Measurements from ENCODE around the gene PLCE1. TPM values are rescaled to one million over a fixed set of nuclear protein-coding genes. Genes with fewer than 3 reads are reported as not detected.

Gene PLCE1
- total RNA-seq, 1 experiment from 2014 or later, result 0.13 TPM

DNA sequence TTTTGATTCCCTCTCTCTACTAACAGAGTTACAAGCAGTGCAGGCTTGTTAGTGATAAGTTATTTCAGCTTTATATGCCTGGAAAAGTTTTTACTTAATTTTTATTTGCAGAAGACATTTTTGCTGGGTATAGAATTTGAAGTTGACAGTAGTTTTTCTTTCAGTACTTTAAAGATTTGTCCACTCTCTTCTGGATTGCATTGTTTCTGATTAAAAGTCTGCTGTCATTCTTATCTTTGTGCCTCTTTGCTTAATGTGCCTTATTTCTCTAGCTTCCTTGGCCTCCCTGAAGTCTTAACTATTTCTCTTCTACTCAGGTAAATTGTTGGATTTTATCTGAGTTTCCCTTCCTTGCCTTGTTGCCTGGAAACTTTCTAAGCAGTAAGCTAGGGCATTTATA, 36.2 kb downstream of the PLCE1 start:
- Histone ChIP-seq H2BK12ac (ENCODE audit: insufficient read length, low read depth, low read length) (no peak overlapping the region), H3K4ac (ENCODE audit: low read depth, low read length) (no peak overlapping the region), H2BK5ac (ENCODE audit: insufficient read length, low read length) (no peak overlapping the region), H4K5ac (ENCODE audit: insufficient read length, low read depth, low read length) (no peak overlapping the region), H2BK120ac (ENCODE audit: low read depth, low read length, poor library complexity, severe bottlenecking) (no peak overlapping the region), H3T11ph (ENCODE audit: low read length) (no peak overlapping the region), H3K56ac (ENCODE audit: insufficient read length, low read depth, low read length) (no peak overlapping the region), H3K79me2 (ENCODE audit: insufficient read depth, low read length) (no peaks in the 10 kb centered on the region), H4K91ac (ENCODE audit: insufficient read length, low read depth, low read length) (no peak overlapping the region), H4K20me1 (ENCODE audit: control insufficient read depth, insufficient read depth, insufficient read length) (no peaks in the 10 kb centered on the region), H3K79me1 (ENCODE audit: insufficient read depth, low read depth, low read length, poor library complexity, severe bottlenecking) (no peaks in the 10 kb centered on the region), H3K9me3 (ENCODE audit: control insufficient read depth, low read depth, low read length) (peaks cover 8% of the 10 kb centered on the region), H4K8ac (replicated peaks; ENCODE audit: insufficient read length, low read depth, low read length) (no peak overlapping the region), H2BK20ac (ENCODE audit: low read depth, low read length, poor library complexity, severe bottlenecking) (no peak overlapping the region), H2AK5ac (ENCODE audit: insufficient read length, low read length) (no peak overlapping the region), H3K4me2 (ENCODE audit: insufficient read depth, insufficient read length, low read length) (no peak overlapping the region), H3K27me3 (ENCODE audit: insufficient read depth, low read length) (no peaks in the 10 kb centered on the region), H2BK15ac (ENCODE audit: low read depth, low read length) (no peak overlapping the region), H3K14ac (ENCODE audit: insufficient read depth, low read length) (no peak overlapping the region), H3K4me1 (ENCODE audit: insufficient read depth, low read length) (no peaks in the 10 kb centered on the region), H3K9ac (ENCODE audit: extremely low read depth, insufficient read length, low read length) (no peak overlapping the region), H2AFZ (ENCODE audit: low read length) (no peak overlapping the region), H3K23ac (ENCODE audit: insufficient read length, low read depth, low read length) (no peak overlapping the region), H3K23me2 (ENCODE audit: insufficient read length, low read depth, low read length, poor library complexity, severe bottlenecking) (no peaks in the 10 kb centered on the region), H3K27ac (ENCODE audit: insufficient read length, low read depth, low read length) (no peak overlapping the region), H3K18ac (ENCODE audit: insufficient read length, low read depth, low read length) (no peak overlapping the region)
- Mint-ChIP-seq H3K9me3 (peaks cover 28 to 49% of the 10 kb centered on the region in 2 experiments), H3K36me3 (ENCODE audit: insufficient read depth in 1 of 3, low read depth in 3 of 3) (peaks cover 0 to 18% (median 15%) of the 10 kb centered on the region in 3 experiments; a peak in 5 of 7 replicates), H3K27me3 (ENCODE audit: low read depth) (no peaks in the 10 kb centered on the region; the same call in none of the 2 replicates), H3K4me1 (0 out of 4 replicates have a peak, but pooled peaks cover 0 to under 1% of the 10 kb centered on the region in 2 experiments), H3K27ac (no peak overlapping the region), H3K4me3 (no peak overlapping the region)
- TF ChIP-seq, protein P1, sequence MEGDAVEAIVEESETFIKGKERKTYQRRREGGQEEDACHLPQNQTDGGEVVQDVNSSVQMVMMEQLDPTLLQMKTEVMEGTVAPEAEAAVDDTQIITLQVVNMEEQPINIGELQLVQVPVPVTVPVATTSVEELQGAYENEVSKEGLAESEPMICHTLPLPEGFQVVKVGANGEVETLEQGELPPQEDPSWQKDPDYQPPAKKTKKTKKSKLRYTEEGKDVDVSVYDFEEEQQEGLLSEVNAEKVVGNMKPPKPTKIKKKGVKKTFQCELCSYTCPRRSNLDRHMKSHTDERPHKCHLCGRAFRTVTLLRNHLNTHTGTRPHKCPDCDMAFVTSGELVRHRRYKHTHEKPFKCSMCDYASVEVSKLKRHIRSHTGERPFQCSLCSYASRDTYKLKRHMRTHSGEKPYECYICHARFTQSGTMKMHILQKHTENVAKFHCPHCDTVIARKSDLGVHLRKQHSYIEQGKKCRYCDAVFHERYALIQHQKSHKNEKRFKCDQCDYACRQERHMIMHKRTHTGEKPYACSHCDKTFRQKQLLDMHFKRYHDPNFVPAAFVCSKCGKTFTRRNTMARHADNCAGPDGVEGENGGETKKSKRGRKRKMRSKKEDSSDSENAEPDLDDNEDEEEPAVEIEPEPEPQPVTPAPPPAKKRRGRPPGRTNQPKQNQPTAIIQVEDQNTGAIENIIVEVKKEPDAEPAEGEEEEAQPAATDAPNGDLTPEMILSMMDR (conservative IDR thresholded peaks at IDR 0.05), result no peak
- DNase-seq, result no peak

Measured in H9 (cell line).